HEK293T (cell line): ENCODE measurements around the gene PLEK2.

Experiments used
- ARNT ChIP-seq: fragments of 450-650 bp; IDR thresholded peaks from 2 replicates; pipeline ENCODE4 v1.6.1; 2017; ENCODE audit warnings: mild to moderate bottlenecking
- CTBP1 ChIP-seq: fragments of 450-650 bp; IDR thresholded peaks from 2 replicates; pipeline ENCODE4 v1.6.1; 2016; ENCODE audit warnings: borderline replicate concordance
- ELF4 ChIP-seq: fragments of 450-650 bp; IDR thresholded peaks from 2 replicates; pipeline ENCODE4 v1.6.1; 2017; ENCODE audit warnings: antibody characterized with exemption
- FOXA1 ChIP-seq: fragments of 450-650 bp; IDR thresholded peaks from 2 replicates; pipeline ENCODE4 v1.6.1; 2016; ENCODE audit warnings: mild to moderate bottlenecking
- FOXK2 ChIP-seq: fragments of 450-650 bp; IDR thresholded peaks from 2 replicates; pipeline ENCODE4 v1.6.1; 2016; ENCODE audit warnings: mild to moderate bottlenecking
- FOXM1 ChIP-seq: fragments of 450-650 bp; IDR thresholded peaks from 2 replicates; pipeline ENCODE4 v1.6.1; 2017; ENCODE audit warnings: mild to moderate bottlenecking, borderline replicate concordance
- HDGF ChIP-seq: fragments of 450-650 bp; IDR thresholded peaks from 2 replicates; pipeline ENCODE4 v1.6.1; 2017; ENCODE audit warnings: antibody characterized with exemption, borderline replicate concordance
- L3MBTL2 ChIP-seq: fragments of 450-650 bp; conservative IDR thresholded peaks from 2 replicates; pipeline ENCODE4 v1.6.1; 2016; ENCODE audit warnings: mild to moderate bottlenecking
- LEF1 ChIP-seq: fragments of 450-650 bp; IDR thresholded peaks from 2 replicates; pipeline ENCODE4 v1.6.1; 2017; ENCODE audit warnings: mild to moderate bottlenecking, borderline replicate concordance
- SP1 ChIP-seq: fragments of 450-650 bp; IDR thresholded peaks from 2 replicates; pipeline ENCODE4 v1.6.1; 2017
- TARDBP ChIP-seq: fragments of 450-650 bp; IDR thresholded peaks from 2 replicates; pipeline ENCODE4 v1.6.1; 2016
- TF ChIP-seq, protein P1 (sequence below): fragments of 450-650 bp; IDR thresholded peaks from 2 replicates; pipeline ENCODE4 v1.6.1; 2016

- TF ChIP-seq, protein P1, sequence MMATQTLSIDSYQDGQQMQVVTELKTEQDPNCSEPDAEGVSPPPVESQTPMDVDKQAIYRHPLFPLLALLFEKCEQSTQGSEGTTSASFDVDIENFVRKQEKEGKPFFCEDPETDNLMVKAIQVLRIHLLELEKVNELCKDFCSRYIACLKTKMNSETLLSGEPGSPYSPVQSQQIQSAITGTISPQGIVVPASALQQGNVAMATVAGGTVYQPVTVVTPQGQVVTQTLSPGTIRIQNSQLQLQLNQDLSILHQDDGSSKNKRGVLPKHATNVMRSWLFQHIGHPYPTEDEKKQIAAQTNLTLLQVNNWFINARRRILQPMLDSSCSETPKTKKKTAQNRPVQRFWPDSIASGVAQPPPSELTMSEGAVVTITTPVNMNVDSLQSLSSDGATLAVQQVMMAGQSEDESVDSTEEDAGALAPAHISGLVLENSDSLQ = no peak
- TF ChIP-seq FOXA1 (no peak), FOXM1 (no peak), LEF1 (no peak), ARNT (no peak), TARDBP (no peak), SP1 (no peak), ELF4 (no peak), FOXK2 (no peak), HDGF (no peak), L3MBTL2 (no peak), CTBP1 (no peak)
Observed at GRCh38 chr14:67358924-67359774, 52.8 kb downstream of the PLEK2 start.
